Mammary microvascular endothelial cell (primary cell): ENCODE results near the gene XRCC4. TPM values are rescaled to one million over a fixed set of nuclear protein-coding genes. Genes with fewer than 3 reads are reported as not detected.

Experiments used
- total RNA-seq: library from RNA; depleted of rRNA; stranded (reverse); fragments of >200 nt; gene quantifications from 2 replicates; pipeline ENCODE4 v1.2.3, GENCODE V29; 2015

XRCC4 gene
- total RNA-seq: 8.6 and 9.9 TPM in 2 replicates

GRCh38 chr5:83076742-83077661, at the start of gene XRCC4, which contains the start of gene TMEM167A:
TSS of gene XRCC4 (plus strand) at chr5:83077547. CDS start at chr5:83104920, 27,373 bp downstream.
TSS of gene TMEM167A (minus strand) at chr5:83077394. CDS start at chr5:83077323, 71 bp downstream.

Other genes with a start within 250 kb of the XRCC4 start
- 35.2 and 44.6 TPM in 2 replicates for gene TMEM167A, start 153 bp upstream of the XRCC4 start, total RNA-seq